ACHN (cell line): Measurements from ENCODE around the gene MEGF10.

Source experiments
- DNase-seq: peaks from one replicate; pipeline ENCODE4 v3.0.0-alpha.2; 2015
- in situ Hi-C: cut with HindIII; loops from 2 replicates; pipeline ENCODE4 v1.10.0; 2017; ENCODE audit warnings: low sequenced_read_pairs, low pct_ligation_motif_present, low pct_unique_long_range_greater_than_20kb

MEGF10 gene

GRCh38 chr5:127420758-127421157 lies 130.2 kb downstream of the MEGF10 start:
- DNase-seq, result no peak
- in situ Hi-C loops, result no loop called here

GRCh38 chr5:127421471-127421870 lies 130.9 kb downstream of the MEGF10 start:
- DNase-seq, result no peak
- in situ Hi-C loops, result no loop called here

- in situ Hi-C loops, result no loop called here
- DNase-seq, result no peak
Observed at GRCh38 chr5:127423173-127423798, 132.7 kb downstream of the MEGF10 start.

- no peak for DNase-seq
- in situ Hi-C loops, result no loop called here
Observed at GRCh38 chr5:127425037-127425436, 134.4 kb downstream of the MEGF10 start.

GRCh38 chr5:127425868-127426267 lies 135.3 kb downstream of the MEGF10 start:
- in situ Hi-C loops, result no loop called here
- no peak for DNase-seq

- in situ Hi-C loops, result no loop called here
- DNase-seq, result no peak
Observed at GRCh38 chr5:127426661-127427060, 136.1 kb downstream of the MEGF10 start.

- DNase-seq, result no peak
- in situ Hi-C loops, result no loop called here
Observed at GRCh38 chr5:127428276-127428675, 137.7 kb downstream of the MEGF10 start.

GRCh38 chr5:127428748-127429147 lies 138.2 kb downstream of the MEGF10 start:
- in situ Hi-C loops, result no loop called here
- DNase-seq, result no peak

GRCh38 chr5:127429928-127430327 lies 139.3 kb downstream of the MEGF10 start:
- no peak for DNase-seq
- in situ Hi-C loops, result no loop called here

GRCh38 chr5:127430627-127431026 lies 140.0 kb downstream of the MEGF10 start:
- in situ Hi-C loops, result no loop called here
- no peak for DNase-seq

- in situ Hi-C loops, result no loop called here
- DNase-seq, result no peak
Observed at GRCh38 chr5:127431977-127432585, 141.5 kb downstream of the MEGF10 start.

GRCh38 chr5:127433526-127433925 lies 142.9 kb downstream of the MEGF10 start:
- in situ Hi-C loops, result no loop called here

GRCh38 chr5:127434588-127434987 lies 144.0 kb downstream of the MEGF10 start:
- in situ Hi-C loops, result no loop called here
- DNase-seq, result no peak

More at GRCh38 chr5:127433526-127433925, 142.9 kb downstream of the MEGF10 start:
- no peak for DNase-seq

- in situ Hi-C loops, result no loop called here
- DNase-seq, result no peak
Observed at GRCh38 chr5:127435821-127436220, 145.2 kb downstream of the MEGF10 start.

GRCh38 chr5:127439644-127440043 lies 149.0 kb downstream of the MEGF10 start:
- DNase-seq, result no peak
- in situ Hi-C loops, result no loop called here

GRCh38 chr5:127440831-127441230 lies 150.2 kb downstream of the MEGF10 start:
- no peak for DNase-seq
- in situ Hi-C loops, result no loop called here

- DNase-seq, result no peak
Observed at GRCh38 chr5:127441799-127442484, 151.3 kb downstream of the MEGF10 start.

GRCh38 chr5:127444171-127444570 lies 153.6 kb downstream of the MEGF10 start:
- in situ Hi-C loops, result no loop called here

More at GRCh38 chr5:127441799-127442484, 151.3 kb downstream of the MEGF10 start:
- in situ Hi-C loops, result no loop called here

GRCh38 chr5:127445328-127445727 lies 154.7 kb downstream of the MEGF10 start:
- in situ Hi-C loops, result no loop called here
- DNase-seq, result no peak

More at GRCh38 chr5:127444171-127444570, 153.6 kb downstream of the MEGF10 start:
- DNase-seq, result no peak

- in situ Hi-C loops, result no loop called here
Observed at GRCh38 chr5:127446626-127447025, 156.0 kb downstream of the MEGF10 start.

More at GRCh38 chr5:127446626-127447025, 156.0 kb downstream of the MEGF10 start:
- no peak for DNase-seq
